ENCODE results near the gene HES7.
"Not testable (repeated sequence)": the region's sequence is repeated elsewhere in the genome, so short reads cannot be mapped to it uniquely, and the experiment has no call there.

Gene HES7

GRCh38 chr17:8079291-8080207 lies 44.4 kb downstream of the HES7 start:
- H3K27ac ChIP-seq, result peak overlapping the region; percentile 77
- TF ChIP-seq ZFX (IDR thresholded peaks at IDR 0.05; ENCODE audit: borderline replicate concordance), result no peak
- peak; percentile 94 for TF ChIP-seq CTCF (IDR thresholded peaks at IDR 0.05)

- H3K27ac ChIP-seq, result not testable (repeated sequence)
Observed at GRCh38 chr17:8077939-8078338, 46.0 kb downstream of the HES7 start.

GRCh38 chr17:8076502-8077266 lies 47.2 kb downstream of the HES7 start:
- H3K27ac ChIP-seq, result no peak overlapping the region
- TF ChIP-seq ZFX (IDR thresholded peaks at IDR 0.05; ENCODE audit: borderline replicate concordance) (no peak), CTCF (IDR thresholded peaks at IDR 0.05) (no peak)

- no peak overlapping the region for H3K27ac ChIP-seq
Observed at GRCh38 chr17:8075574-8076342, 48.1 kb downstream of the HES7 start.

GRCh38 chr17:8075081-8075480 lies 48.8 kb downstream of the HES7 start:
- no peak for TF ChIP-seq CTCF (IDR thresholded peaks at IDR 0.05)
- no peak for TF ChIP-seq ZFX (IDR thresholded peaks at IDR 0.05; ENCODE audit: borderline replicate concordance)
- no peak overlapping the region for H3K27ac ChIP-seq

More at GRCh38 chr17:8075574-8076342, 48.1 kb downstream of the HES7 start:
- TF ChIP-seq CTCF (IDR thresholded peaks at IDR 0.05), result no peak
- no peak for TF ChIP-seq ZFX (IDR thresholded peaks at IDR 0.05; ENCODE audit: borderline replicate concordance)

GRCh38 chr17:8074554-8074953 lies 49.4 kb downstream of the HES7 start:
- no peak overlapping the region for H3K27ac ChIP-seq
- no peak for TF ChIP-seq ZFX (IDR thresholded peaks at IDR 0.05; ENCODE audit: borderline replicate concordance)
- TF ChIP-seq CTCF (IDR thresholded peaks at IDR 0.05), result no peak

Measured in 22Rv1 (cell line).